ENCODE measurements around the gene STIL.

- TF ChIP-seq, protein P1, sequence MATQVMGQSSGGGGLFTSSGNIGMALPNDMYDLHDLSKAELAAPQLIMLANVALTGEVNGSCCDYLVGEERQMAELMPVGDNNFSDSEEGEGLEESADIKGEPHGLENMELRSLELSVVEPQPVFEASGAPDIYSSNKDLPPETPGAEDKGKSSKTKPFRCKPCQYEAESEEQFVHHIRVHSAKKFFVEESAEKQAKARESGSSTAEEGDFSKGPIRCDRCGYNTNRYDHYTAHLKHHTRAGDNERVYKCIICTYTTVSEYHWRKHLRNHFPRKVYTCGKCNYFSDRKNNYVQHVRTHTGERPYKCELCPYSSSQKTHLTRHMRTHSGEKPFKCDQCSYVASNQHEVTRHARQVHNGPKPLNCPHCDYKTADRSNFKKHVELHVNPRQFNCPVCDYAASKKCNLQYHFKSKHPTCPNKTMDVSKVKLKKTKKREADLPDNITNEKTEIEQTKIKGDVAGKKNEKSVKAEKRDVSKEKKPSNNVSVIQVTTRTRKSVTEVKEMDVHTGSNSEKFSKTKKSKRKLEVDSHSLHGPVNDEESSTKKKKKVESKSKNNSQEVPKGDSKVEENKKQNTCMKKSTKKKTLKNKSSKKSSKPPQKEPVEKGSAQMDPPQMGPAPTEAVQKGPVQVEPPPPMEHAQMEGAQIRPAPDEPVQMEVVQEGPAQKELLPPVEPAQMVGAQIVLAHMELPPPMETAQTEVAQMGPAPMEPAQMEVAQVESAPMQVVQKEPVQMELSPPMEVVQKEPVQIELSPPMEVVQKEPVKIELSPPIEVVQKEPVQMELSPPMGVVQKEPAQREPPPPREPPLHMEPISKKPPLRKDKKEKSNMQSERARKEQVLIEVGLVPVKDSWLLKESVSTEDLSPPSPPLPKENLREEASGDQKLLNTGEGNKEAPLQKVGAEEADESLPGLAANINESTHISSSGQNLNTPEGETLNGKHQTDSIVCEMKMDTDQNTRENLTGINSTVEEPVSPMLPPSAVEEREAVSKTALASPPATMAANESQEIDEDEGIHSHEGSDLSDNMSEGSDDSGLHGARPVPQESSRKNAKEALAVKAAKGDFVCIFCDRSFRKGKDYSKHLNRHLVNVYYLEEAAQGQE (IDR thresholded peaks at IDR 0.05; ENCODE audit: low read depth) = no peak
- TF ChIP-seq, protein P2, sequence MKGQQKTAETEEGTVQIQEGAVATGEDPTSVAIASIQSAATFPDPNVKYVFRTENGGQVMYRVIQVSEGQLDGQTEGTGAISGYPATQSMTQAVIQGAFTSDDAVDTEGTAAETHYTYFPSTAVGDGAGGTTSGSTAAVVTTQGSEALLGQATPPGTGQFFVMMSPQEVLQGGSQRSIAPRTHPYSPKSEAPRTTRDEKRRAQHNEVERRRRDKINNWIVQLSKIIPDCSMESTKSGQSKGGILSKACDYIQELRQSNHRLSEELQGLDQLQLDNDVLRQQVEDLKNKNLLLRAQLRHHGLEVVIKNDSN (IDR thresholded peaks at IDR 0.05) = no peak
- TF ChIP-seq CREB1 (IDR thresholded peaks at IDR 0.05; ENCODE audit: low read depth) (no peak), RAD21 (IDR thresholded peaks at IDR 0.05; ENCODE audit: low read depth) (no peak)
These were observed 87.7 kb downstream of the STIL start for GRCh38 chr1:47226121-47226838.
